Upper lobe of left lung (tissue), 6 donors: ENCODE results near the gene PPTC7. TPM values are rescaled to one million over a fixed set of nuclear protein-coding genes. Genes with fewer than 3 reads are reported as not detected.

ENCODE experiments used
- ATAC-seq, 2 donors: fragments of 200-7000 bp; cut with Tn5 transposase; one replicate each; pipeline ENCODE4 v1.9.1; 2022; ENCODE audit warnings: mild to moderate bottlenecking in 2 of 2, moderate library complexity in 2 of 2; ENCODE audit not compliant: low FRiP score in 2 of 2
- DNase-seq, 2 donors: peaks; one replicate each; pipeline ENCODE4 v3.0.0-alpha.2; 2019 to 2020
- H3K27ac ChIP-seq, 4 donors: fragments of 200-600 bp; sonication (generic); one replicate each; pipeline ENCODE4 v1.5.1; 2016 to 2019
- H3K27me3 ChIP-seq, 4 donors: fragments of 200-600 bp; sonication (generic); one replicate each; pipeline ENCODE4 v1.5.1; 2017 to 2019
- H3K36me3 ChIP-seq, 4 donors: fragments of 200-600 bp; sonication (generic); one replicate each; pipeline ENCODE4 v1.5.1; 2016 to 2019
- H3K4me1 ChIP-seq, 4 donors: fragments of 200-600 bp; sonication (generic); one replicate each; pipeline ENCODE4 v1.5.1; 2018 to 2019
- H3K4me3 ChIP-seq, 4 donors: fragments of 200-600 bp; sonication (generic); one replicate each; pipeline ENCODE4 v1.5.1; 2017 to 2019; ENCODE audit warnings: mild to moderate bottlenecking in 2 of 4, moderate library complexity in 1 of 4
- H3K9me3 ChIP-seq, 4 donors: fragments of 200-600 bp; sonication (generic); one replicate each; pipeline ENCODE4 v1.5.1; 2018 to 2019
- CTCF ChIP-seq, 6 experiments: fragments of 450-650 bp in 4 of 6; fragments of 200-600 bp in 2 of 6; sonication (generic) in 2 of 6; IDR thresholded peaks; one replicate each; pipeline ENCODE4 v1.5.1; 2016 to 2019; ENCODE audit warnings: antibody characterized with exemption in 6 of 6
- EP300 ChIP-seq, 4 donors: sonication (generic); formaldehyde crosslinking; IDR thresholded peaks; one replicate each; pipeline ENCODE4 v1.5.1; 2017; ENCODE audit warnings: antibody characterized with exemption in 4 of 4, control low read depth in 2 of 4
- POLR2A ChIP-seq, 4 donors: fragments of 450-650 bp; IDR thresholded peaks; one replicate each; pipeline ENCODE4 v1.5.1; 2016 to 2017; ENCODE audit warnings: antibody characterized with exemption in 4 of 4, mild to moderate bottlenecking in 2 of 4
- POLR2AphosphoS5 ChIP-seq, 2 donors: sonication (generic); formaldehyde crosslinking; IDR thresholded peaks; one replicate each; pipeline ENCODE4 v1.5.1; 2017; ENCODE audit warnings: antibody characterized with exemption in 2 of 2
- WGBS, 2 donors: methylation state at CpG; one replicate each; pipeline ENCODE4 v1.1.5; 2017 to 2018; 5-methylcytosine and 5-hydroxymethylcytosine counted together
- total RNA-seq, 6 donors: library from RNA; depleted of rRNA in 4 of 6; stranded (reverse); fragments of >200 nt in 4 of 6; gene quantifications; one replicate each; pipeline versions ENCODE4 v1.1.0 to v1.2.1, GENCODE V29; 2016 to 2021
- donor health status: DM: no; HTN: no; CAD: no; lungs with moderate emphysema.
- donor health status: DM: no; HTN: yes; CAD: no; lungs with severe emphysema.

Gene PPTC7
- total RNA-seq, 6 donors from 2014 or later: 22.0 to 40.8 (median 25.2) TPM

GRCh38 chr12:110555577-110556406 is 27.3 kb downstream of the PPTC7 start:
- TF ChIP-seq POLR2A (IDR thresholded peaks at IDR 0.05) (no peak), POLR2AphosphoS5 (IDR thresholded peaks at IDR 0.05) (no peak), EP300 (IDR thresholded peaks at IDR 0.05) (no peak), CTCF (IDR thresholded peaks at IDR 0.05) (no peak)

GRCh38 chr12:110554184-110554583 is 28.9 kb downstream of the PPTC7 start:
- WGBS, 2 donors: 82 to 87% methylated on average over 3 of the region's 3 CpGs
- Histone ChIP-seq H3K36me3 (peaks cover 0 to 12% (median 0%) of the 10 kb centered on the region in 4 donors), H3K27me3 (no peaks in the 10 kb centered on the region), H3K4me1 (peaks cover 16 to 35% (median 20%) of the 10 kb centered on the region in 4 donors), H3K27ac (no peak overlapping the region), H3K9me3 (no peaks in the 10 kb centered on the region), H3K4me3 (no peak overlapping the region)
- ATAC-seq (no peak), DNase-seq (no peak)
- no peak for TF ChIP-seq POLR2A (IDR thresholded peaks at IDR 0.05)
- no peak for TF ChIP-seq POLR2AphosphoS5 (IDR thresholded peaks at IDR 0.05)
- TF ChIP-seq EP300 (IDR thresholded peaks at IDR 0.05): no peak
- no peak for TF ChIP-seq CTCF (IDR thresholded peaks at IDR 0.05)

More at GRCh38 chr12:110555577-110556406, 27.3 kb downstream of the PPTC7 start:
- Histone ChIP-seq H3K4me3 (no peak overlapping the region), H3K9me3 (no peaks in the 10 kb centered on the region), H3K27ac (no peak overlapping the region), H3K27me3 (no peaks in the 10 kb centered on the region), H3K4me1 (peaks cover 16 to 35% (median 20%) of the 10 kb centered on the region in 4 donors), H3K36me3 (peaks cover 0 to 8% (median 0%) of the 10 kb centered on the region in 4 donors)
- ATAC-seq (peak in 1 of 2 donors; percentile 69), DNase-seq (no peak)
- 57 to 65% methylated on average over 8 of the region's 8 CpGs for WGBS, 2 donors

GRCh38 chr12:110550981-110551380 is 32.1 kb downstream of the PPTC7 start:
- no peak for DNase-seq
- Histone ChIP-seq H3K27ac (no peak overlapping the region), H3K36me3 (peaks cover 0 to 12% (median 0%) of the 10 kb centered on the region in 4 donors), H3K4me1 (peaks cover 19 to 35% (median 21%) of the 10 kb centered on the region in 4 donors), H3K4me3 (no peak overlapping the region), H3K9me3 (no peaks in the 10 kb centered on the region), H3K27me3 (no peaks in the 10 kb centered on the region)
- no peak for ATAC-seq
- 82 to 88% methylated on average over 4 of the region's 4 CpGs for WGBS, 2 donors
- TF ChIP-seq POLR2AphosphoS5 (IDR thresholded peaks at IDR 0.05): no peak
- no peak for TF ChIP-seq POLR2A (IDR thresholded peaks at IDR 0.05)
- TF ChIP-seq CTCF (IDR thresholded peaks at IDR 0.05): no peak
- no peak for TF ChIP-seq EP300 (IDR thresholded peaks at IDR 0.05)

- Histone ChIP-seq H3K4me1 (peaks cover 20 to 36% (median 23%) of the 10 kb centered on the region in 4 donors), H3K36me3 (peaks cover 0 to 16% (median 1%) of the 10 kb centered on the region in 4 donors), H3K4me3 (no peak overlapping the region), H3K27me3 (no peaks in the 10 kb centered on the region), H3K27ac (no peak overlapping the region), H3K9me3 (no peaks in the 10 kb centered on the region)
- DNase-seq (no peak), ATAC-seq (no peak)
- WGBS, 2 donors: 90 to 91% methylated on average over 2 of the region's 2 CpGs
- TF ChIP-seq POLR2A (IDR thresholded peaks at IDR 0.05): no peak
- no peak for TF ChIP-seq EP300 (IDR thresholded peaks at IDR 0.05)
- TF ChIP-seq CTCF (IDR thresholded peaks at IDR 0.05): no peak
- TF ChIP-seq POLR2AphosphoS5 (IDR thresholded peaks at IDR 0.05): no peak
Observed at GRCh38 chr12:110549716-110550115, 33.4 kb downstream of the PPTC7 start.
